PFSK-1 (cell line): ENCODE data around the gene PRKAA1.

Source experiments
- FOXP2 ChIP-seq: optimal IDR thresholded peaks from 2 replicates; pipeline ENCODE3; 2011; ENCODE audit warnings: borderline replicate concordance, control low read depth, inconsistent platforms; ENCODE audit not compliant: insufficient read depth; ENCODE audit errors: extremely low read length, extremely low read depth
- POLR2AphosphoS5 ChIP-seq: IDR thresholded peaks from 2 replicates; pipeline ENCODE4 v1.6.1; 2012; ENCODE audit warnings: low read depth, mild to moderate bottlenecking, control low read depth, low read length, moderate library complexity
- REST ChIP-seq, 2 experiments: IDR thresholded peaks; 2 replicates each; pipeline versions ENCODE4 v1.6.1 to v1.8.0; 2011 to 2012; ENCODE audit warnings: low read depth in 2 of 2, low read length in 2 of 2, control low read depth in 1 of 2, inconsistent platforms in 1 of 2, mild to moderate bottlenecking in 1 of 2, moderate library complexity in 1 of 2; ENCODE audit not compliant: insufficient read depth in 1 of 2
- SIN3A ChIP-seq: IDR thresholded peaks from 2 replicates; pipeline ENCODE4 v1.6.1; 2012; ENCODE audit warnings: mild to moderate bottlenecking, low read length, moderate library complexity, borderline replicate concordance; ENCODE audit not compliant: insufficient read depth
- TAF1 ChIP-seq: IDR thresholded peaks from 2 replicates; pipeline ENCODE4 v1.6.1; 2012; ENCODE audit warnings: low read length, control low read depth, borderline replicate concordance; ENCODE audit not compliant: insufficient read depth

PRKAA1 gene

GRCh38 chr5:40828021-40828631 is 30.0 kb upstream of the PRKAA1 start:
- TF ChIP-seq TAF1 (no peak), POLR2AphosphoS5 (peak; percentile 45)

GRCh38 chr5:40827188-40827977 is 29.2 kb upstream of the PRKAA1 start:
- TF ChIP-seq TAF1: no peak
- no peak for TF ChIP-seq REST (IDR thresholded peaks at IDR 0.05; ENCODE audit: insufficient read depth in 1 of 2, low read depth in 2 of 2, low read length in 2 of 2)
- no peak for TF ChIP-seq POLR2AphosphoS5
- TF ChIP-seq SIN3A: no peak
- TF ChIP-seq FOXP2: no peak

- TF ChIP-seq POLR2AphosphoS5 (peak; percentile 49), SIN3A (no peak), TAF1 (no peak)
These were observed 28.5 kb upstream of the PRKAA1 start for GRCh38 chr5:40826489-40827187.

GRCh38 chr5:40825461-40826043 is 27.4 kb upstream of the PRKAA1 start:
- peak; percentile 51; the same call in 1 of the 2 replicates for TF ChIP-seq SIN3A

- no peak for TF ChIP-seq REST (IDR thresholded peaks at IDR 0.05; ENCODE audit: insufficient read depth in 1 of 2, low read depth in 2 of 2, low read length in 2 of 2)
- no peak for TF ChIP-seq FOXP2
- TF ChIP-seq TAF1: no peak
These were observed 25.3 kb upstream of the PRKAA1 start for GRCh38 chr5:40823459-40823858.

GRCh38 chr5:40813698-40814281 is 15.6 kb upstream of the PRKAA1 start:
- TF ChIP-seq TAF1 (no peak), POLR2AphosphoS5 (no peak), REST (IDR thresholded peaks at IDR 0.05; ENCODE audit: insufficient read depth in 1 of 2, low read depth in 2 of 2, low read length in 2 of 2) (no peak), FOXP2 (no peak), SIN3A (no peak)

- no peak for TF ChIP-seq FOXP2
- no peak for TF ChIP-seq TAF1
- TF ChIP-seq POLR2AphosphoS5: no peak
- no peak for TF ChIP-seq SIN3A
- TF ChIP-seq REST (IDR thresholded peaks at IDR 0.05; ENCODE audit: insufficient read depth in 1 of 2, low read depth in 2 of 2, low read length in 2 of 2): no peak
These were observed 14.0 kb upstream of the PRKAA1 start for GRCh38 chr5:40812125-40812524.
